ENCODE results near the gene PSMD1.
"Not testable (repeated sequence)": the region's sequence is repeated elsewhere in the genome, so short reads cannot be mapped to it uniquely, and the experiment has no call there.

Gene PSMD1

DNA sequence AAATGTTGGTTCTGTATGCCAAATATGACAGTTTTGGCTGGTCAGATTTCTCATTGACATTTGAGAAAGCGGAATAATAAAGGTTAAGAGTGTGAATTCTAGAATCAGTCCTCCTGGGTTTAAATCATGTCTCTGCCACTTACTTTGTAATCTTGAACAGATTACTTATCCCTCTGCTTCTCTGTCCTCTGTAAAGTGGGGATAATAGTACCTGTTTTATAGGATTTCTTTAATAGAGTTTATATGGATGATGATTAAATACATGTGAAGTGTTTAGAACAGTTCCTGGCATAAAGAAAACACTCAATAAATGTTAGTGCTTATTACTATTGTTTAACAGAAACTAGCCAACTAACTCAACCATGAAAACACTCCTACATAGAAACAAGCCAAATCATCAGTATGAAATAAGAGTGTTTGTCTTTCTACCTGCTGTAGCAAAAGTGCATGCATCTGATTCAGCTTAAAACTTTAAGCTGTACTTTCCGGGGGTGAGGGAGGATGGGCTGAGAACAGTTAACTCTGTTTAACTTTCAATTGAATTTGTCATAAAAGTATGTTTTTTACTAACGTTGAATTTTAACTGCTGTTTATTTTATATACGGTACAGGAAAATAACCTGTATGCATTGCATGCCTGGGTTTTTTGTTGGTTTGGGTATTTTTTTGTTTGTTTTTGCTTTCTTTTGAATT, 61.4 kb downstream of the PSMD1 start:
- no peak for DNase-seq

- DNase-seq: no peak
These were observed 61.9 kb downstream of the PSMD1 start for GRCh38 chr2:231118614-231118942.

DNA sequence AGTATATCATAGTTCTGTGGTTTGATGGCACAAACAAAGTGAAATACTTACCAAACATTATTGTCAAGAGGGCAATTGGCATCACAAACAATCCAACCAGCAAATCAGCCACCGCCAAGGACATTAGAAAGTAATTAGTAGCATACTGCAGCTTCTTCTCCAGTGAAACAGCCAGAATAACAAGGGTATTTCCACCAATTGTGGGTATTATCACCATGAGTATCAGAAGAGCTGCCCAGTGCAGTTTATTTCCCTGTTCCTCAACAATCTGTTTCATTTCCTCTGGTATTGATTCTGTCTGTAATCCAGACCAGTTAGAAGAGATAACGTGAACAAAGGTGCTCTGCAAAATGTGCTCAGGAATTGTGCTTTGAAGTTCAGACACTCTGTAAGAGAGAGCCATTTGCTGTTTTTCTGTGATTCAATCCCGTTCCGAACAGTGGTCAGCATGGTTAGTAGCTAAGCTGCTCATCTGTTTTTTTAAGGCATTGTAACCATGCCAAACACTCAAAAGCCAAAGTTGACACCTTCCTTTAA, 66.8 kb downstream of the PSMD1 start:
- DNase-seq: peak; percentile 7

DNA sequence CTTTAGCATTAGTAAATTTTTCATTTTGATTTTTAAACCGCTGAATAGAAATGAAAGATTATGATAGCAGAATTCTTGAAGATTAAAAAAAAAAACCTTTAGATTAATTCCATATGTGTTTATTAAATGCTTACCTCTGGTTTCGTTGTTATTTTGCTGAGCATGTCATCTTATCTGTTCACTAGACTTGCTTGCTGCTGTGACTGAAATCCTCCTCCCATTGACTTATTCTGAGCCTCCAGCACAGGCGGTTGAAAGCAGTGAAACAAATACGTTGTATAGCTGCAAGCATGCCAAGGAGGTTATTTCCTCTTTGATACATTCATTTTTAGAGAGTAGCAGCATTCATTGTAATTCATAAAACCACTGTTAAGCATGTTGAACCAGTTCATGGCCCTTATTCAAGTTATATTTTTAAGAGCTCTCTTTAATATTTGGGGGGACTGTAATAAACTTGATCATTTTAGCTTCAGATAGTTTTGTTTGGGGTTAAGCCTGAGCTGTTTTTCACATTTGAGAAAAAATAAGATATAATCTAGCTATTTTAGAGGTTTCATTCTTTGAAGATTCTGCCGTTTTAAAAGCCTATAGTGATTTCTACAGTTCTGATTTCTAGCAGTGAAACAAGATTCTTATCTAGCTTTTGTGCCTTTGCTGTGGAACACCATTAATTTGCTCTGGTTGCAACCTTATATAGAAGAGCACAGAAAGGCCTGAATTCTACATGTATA, 68.3 kb downstream of the PSMD1 start, which contains the start of gene HTR2B:
Gene HTR2B (minus strand): TSS at position 205 of the 731 bp plus-strand sequence. CDS start 1,278 bp downstream, outside the sequence.
- no peak for DNase-seq

GRCh38 chr2:231126123-231126522, 69.5 kb downstream of the PSMD1 start:
- no peak for DNase-seq

DNA sequence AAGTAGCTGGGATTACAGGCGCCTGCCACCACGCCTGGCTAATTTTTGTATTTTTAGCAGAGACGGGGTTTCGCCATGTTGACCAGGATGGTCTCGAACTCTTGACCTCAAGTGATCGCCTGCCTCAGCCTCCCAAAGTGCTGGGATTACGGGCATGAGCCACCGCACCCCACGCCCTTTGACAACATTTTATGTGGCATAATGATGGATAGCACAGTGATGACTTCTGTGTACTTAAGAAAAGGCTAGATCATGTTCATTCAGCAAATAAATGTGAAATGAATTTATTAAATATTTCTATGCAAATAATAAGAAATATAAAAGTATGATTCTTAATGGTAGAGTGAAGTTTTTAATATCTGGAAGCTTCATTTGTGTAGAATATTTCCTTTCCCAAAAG, 70.8 kb downstream of the PSMD1 start:
- no peak for DNase-seq

DNA sequence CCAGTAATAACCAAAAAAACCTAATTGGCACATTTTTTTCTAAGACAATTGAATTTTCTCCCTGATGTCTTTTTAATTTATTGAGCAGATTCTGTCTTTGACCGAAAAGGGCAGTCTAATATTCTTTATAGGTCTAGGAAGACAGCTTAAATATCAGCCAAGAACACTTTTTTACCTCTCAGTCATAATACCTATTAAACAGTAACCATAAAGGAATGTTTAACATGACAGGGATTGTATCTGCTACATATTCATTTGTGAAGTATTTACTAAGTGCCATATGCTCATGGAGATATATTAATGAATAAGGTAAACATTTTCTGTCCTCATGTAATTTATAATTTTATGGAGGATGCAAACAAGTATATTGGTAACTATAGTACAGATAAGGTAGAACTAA, 71.3 kb downstream of the PSMD1 start:
- no peak for DNase-seq

- no peak for DNase-seq
These were observed 71.9 kb downstream of the PSMD1 start for GRCh38 chr2:231128541-231128940.

- no peak for DNase-seq
These were observed 72.5 kb downstream of the PSMD1 start for GRCh38 chr2:231129216-231129615.

GRCh38 chr2:231130336-231131056, 73.8 kb downstream of the PSMD1 start:
- no peak for DNase-seq

- DNase-seq: no peak
These were observed 75.5 kb downstream of the PSMD1 start for GRCh38 chr2:231132129-231132528.

DNA sequence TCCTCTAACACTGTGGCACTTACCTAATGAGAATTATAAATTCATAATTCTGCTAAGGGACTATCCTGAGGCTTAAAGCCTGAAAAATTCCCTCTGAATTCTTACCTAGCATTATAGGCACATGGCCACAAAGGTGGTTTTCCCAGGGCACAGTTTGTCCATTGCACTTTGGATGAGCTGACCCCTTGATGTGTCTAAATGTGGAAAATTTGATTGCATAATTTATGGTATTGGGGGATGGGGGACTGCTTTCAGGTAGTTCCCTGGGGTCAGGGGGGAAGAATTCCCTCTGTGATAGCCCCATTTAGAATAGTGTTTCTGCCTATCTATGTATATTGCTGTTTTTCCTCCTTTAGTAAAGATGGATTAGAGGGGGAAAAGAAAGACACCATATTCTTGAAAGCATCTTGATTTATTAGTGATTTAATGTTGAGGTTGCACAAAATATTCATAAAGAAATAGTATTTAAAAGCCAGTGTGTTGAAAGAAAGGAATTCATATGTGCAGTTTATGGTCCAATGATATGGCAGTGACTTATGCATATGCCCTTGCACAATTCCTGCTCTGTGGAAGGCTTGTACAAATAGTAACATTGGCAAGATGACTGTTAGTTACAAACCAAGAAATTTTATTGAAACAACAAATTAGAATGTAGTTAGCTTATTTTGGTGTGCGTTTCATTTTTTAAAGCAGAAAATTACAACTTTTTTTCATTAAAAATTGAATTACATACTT, 76.9 kb downstream of the PSMD1 start:
- no peak for DNase-seq

GRCh38 chr2:231134910-231135655, 78.4 kb downstream of the PSMD1 start:
- peak; percentile 62 for DNase-seq

DNA sequence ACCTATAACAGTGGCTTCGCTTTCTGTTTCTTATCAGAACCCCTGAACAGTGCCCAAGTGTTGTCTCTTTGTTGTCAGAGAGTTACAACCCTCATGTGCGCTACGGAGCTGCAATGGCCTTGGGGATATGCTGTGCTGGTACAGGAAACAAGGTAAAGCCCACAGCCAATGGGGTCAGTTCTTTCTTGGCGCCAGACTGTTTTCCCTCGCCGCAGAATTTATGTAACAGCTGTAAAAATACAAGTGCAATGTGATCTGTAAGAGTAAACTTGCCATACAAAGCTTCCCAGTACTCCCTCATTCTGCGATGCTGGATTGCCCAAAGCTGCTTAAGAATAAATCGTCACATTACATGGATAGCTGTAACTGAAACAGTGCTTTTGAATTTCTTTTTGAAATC, 82.0 kb downstream of the PSMD1 start:
- DNase-seq: peak; percentile 17

DNA sequence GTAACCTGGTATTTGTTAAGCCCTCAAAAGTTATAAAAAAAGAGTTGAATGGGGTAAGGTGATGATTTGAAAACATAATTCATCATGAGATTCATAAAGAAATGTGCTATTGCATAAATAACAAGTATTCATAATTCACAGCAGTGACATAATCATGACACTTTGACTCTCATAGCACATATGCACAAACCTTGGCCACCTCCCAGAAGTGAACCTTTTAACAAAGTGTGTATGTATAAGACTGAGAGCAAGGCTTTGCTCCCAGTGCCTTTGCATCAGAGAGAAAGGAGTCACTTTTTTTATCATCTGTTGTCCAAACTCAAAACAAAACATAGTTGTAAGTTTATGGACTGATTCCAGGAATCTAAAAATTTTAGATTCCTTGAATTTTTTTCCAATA, 83.1 kb downstream of the PSMD1 start:
- no peak for DNase-seq

DNA sequence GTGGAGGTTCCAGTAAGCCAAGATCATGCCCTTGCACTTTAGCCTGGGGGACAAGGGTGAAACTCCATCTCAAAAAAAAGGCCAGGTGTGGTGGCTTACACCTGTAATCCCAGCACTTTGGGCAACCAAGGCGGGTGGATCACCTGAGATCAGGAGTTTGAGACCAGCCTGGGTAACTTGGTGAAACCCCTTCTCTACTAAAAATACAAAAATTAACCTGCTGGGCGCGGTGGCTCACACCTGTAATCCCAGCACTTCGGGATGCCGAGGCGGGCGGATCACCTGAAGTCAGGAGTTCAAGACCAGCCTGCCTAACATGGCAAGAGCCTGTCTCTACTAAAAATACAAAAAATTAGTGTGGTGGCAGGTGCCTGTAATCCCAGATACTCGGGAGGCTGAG, 84.1 kb downstream of the PSMD1 start:
- not testable (repeated sequence) for DNase-seq

DNA sequence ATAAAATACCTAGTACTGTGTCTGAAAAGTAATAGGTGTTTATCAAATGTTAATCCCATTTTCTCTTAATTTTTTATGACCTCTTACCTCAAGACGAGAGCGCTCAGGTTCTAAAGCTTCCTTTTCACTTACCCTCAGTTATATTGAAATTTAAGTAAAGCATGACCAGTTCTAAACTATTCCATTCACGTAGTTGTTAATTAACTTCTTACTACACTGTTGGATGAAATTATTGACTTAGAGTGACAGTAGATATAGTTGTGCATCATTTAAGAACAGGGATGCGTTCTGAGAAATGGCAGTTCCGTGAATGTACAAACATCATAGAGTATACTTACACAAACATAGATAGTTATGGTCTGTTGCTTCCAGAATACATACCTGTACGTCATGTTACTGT, 88.2 kb downstream of the PSMD1 start:
- no peak for DNase-seq

DNA sequence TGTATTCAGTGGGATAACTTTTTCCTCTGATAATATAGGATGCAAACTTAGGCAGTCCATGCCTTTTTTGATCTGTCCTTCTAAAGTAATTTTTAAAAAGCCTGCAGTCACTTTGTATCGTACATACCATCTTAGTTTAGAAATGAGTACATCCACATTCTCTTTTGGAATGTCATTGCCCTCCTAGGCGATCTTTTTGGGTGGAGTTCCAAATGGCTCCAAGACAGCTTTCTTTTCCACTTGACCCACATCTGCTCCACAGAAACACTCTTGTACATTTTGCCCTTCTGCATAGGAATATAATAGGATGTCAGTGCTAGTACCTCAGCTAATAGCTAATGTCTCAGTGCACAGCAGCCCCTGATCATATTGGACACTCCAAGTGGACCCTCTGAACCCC, 90.0 kb downstream of the PSMD1 start:
- no peak for DNase-seq

- DNase-seq: no peak
These were observed 96.3 kb downstream of the PSMD1 start for GRCh38 chr2:231152800-231153557.

- DNase-seq: no peak
These were observed 102.6 kb downstream of the PSMD1 start for GRCh38 chr2:231159306-231159705.

DNA sequence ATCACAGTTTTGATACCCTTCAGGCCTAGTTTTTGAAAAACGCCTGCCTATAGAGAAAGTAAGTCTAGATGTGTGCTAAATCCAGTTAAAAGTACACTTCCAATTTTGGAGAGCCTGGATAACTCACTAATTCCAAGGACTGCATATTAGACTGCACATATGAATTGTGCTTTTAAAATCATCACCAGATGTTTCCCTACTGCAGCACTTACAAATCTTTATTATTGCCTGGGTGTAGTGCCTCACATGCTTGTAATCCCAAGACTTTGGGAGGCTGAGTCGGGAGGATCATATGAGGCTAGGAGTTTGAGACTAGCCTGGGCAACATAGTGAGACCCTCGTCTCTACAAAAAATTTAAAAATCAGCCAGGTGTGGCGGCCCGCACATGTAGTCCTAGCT, 104.0 kb downstream of the PSMD1 start:
- no peak for DNase-seq
